Measurements from ENCODE around the gene SI. TPM values are rescaled to one million over a fixed set of nuclear protein-coding genes. Genes with fewer than 3 reads are reported as not detected.
"Not testable (repeated sequence)": the region's sequence is repeated elsewhere in the genome, so short reads cannot be mapped to it uniquely, and the experiment has no call there.

The SI gene
- polyA plus RNA-seq, 1 experiment = not detected

DNA sequence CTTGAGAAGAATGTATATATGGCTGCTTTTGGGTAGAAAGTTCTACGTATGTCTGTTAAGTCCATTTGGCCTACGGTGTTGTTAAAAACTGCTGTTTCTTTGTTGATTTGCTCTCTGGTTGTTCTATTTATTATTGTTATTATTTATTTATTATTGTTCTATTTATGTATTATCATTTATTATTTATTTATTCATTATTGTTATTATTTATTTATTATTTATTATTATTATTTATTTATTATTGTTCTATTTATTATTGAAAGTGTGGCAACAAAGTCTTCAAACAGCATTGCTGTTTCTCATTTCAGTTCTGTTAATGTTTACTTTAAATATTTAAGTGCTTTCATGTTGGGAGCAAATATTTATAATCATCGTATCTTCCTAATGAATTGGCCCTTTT is 66.7 kb downstream of the SI start:
- POLR2A ChIA-PET = no interaction called here
- TF ChIP-seq, protein P1, sequence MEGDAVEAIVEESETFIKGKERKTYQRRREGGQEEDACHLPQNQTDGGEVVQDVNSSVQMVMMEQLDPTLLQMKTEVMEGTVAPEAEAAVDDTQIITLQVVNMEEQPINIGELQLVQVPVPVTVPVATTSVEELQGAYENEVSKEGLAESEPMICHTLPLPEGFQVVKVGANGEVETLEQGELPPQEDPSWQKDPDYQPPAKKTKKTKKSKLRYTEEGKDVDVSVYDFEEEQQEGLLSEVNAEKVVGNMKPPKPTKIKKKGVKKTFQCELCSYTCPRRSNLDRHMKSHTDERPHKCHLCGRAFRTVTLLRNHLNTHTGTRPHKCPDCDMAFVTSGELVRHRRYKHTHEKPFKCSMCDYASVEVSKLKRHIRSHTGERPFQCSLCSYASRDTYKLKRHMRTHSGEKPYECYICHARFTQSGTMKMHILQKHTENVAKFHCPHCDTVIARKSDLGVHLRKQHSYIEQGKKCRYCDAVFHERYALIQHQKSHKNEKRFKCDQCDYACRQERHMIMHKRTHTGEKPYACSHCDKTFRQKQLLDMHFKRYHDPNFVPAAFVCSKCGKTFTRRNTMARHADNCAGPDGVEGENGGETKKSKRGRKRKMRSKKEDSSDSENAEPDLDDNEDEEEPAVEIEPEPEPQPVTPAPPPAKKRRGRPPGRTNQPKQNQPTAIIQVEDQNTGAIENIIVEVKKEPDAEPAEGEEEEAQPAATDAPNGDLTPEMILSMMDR (IDR thresholded peaks at IDR 0.05; ENCODE audit: low read depth, low read length) = no peak
- Histone ChIP-seq H3K9me3 (ENCODE audit: control insufficient read depth, insufficient read depth, low read length) (0 out of 2 replicates have a peak, but pooled peaks cover 8% of the 10 kb centered on the region), H3K4me3 (ENCODE audit: low read depth, low read length) (no peak overlapping the region), H3K27me3 (ENCODE audit: control insufficient read depth, insufficient read depth, low read length) (no peaks in the 10 kb centered on the region), H3K27ac (ENCODE audit: low read depth, low read length) (no peak overlapping the region)
- CTCF ChIA-PET = no interaction called here
- no peak for DNase-seq (ENCODE audit: low read depth, low spot score)

DNA sequence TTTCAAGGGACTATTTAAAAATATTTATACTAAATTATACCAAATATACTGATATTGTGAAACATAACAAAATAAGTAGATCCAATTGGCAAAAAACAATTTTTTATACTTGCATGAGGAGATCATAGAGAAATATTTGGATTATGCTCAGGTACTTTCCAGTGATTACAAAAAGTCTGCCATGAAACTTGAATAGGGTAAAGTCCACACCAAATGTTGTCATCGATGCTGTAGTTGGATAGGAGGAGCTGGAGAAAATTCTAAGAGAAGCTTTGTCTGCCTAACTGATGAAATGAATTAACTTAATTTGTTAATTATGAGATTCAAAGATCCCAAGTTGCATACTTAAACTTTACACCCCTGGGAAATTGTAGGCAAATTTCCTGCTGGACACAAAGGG is 93.3 kb downstream of the SI start:
- Histone ChIP-seq H3K9me3 (ENCODE audit: control insufficient read depth, insufficient read depth, low read length) (peaks cover 7% of the 10 kb centered on the region; the same call in 1 of the 2 replicates), H3K27me3 (ENCODE audit: control insufficient read depth, insufficient read depth, low read length) (no peaks in the 10 kb centered on the region), H3K27ac (ENCODE audit: low read depth, low read length) (no peak overlapping the region), H3K4me3 (ENCODE audit: low read depth, low read length) (no peak overlapping the region)
- DNase-seq (ENCODE audit: low read depth, low spot score) = no peak
- ChIA-PET CTCF (no interaction called here), POLR2A (no interaction called here)
- TF ChIP-seq, protein P1 (IDR thresholded peaks at IDR 0.05; ENCODE audit: low read depth, low read length) = no peak

DNA sequence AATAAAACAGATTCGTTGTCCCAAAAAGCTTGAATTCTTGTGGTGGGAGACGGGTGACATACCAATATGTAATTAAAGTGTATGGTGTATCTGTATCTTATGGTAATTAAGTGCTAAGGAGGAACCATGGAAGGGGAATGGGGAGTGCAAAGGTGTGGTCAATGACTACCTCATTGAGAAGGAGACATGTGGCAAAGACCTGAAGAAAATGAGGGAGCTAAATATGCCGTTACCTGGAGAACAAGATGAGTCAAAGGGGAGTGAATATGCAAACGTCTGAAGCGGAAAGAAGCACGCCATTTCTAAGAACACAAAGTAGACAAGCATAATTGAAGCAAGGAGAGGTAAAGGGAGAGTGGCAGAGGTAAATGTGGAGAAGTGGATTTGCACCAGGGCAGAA is 115.7 kb downstream of the SI start:
- no peak for DNase-seq (ENCODE audit: low read depth, low spot score)
- no peaks in the 10 kb centered on the region for H3K9me3 ChIP-seq (ENCODE audit: control insufficient read depth, insufficient read depth, low read length)
- no peak overlapping the region for H3K4me3 ChIP-seq (ENCODE audit: low read depth, low read length)
- TF ChIP-seq, protein P1 (IDR thresholded peaks at IDR 0.05; ENCODE audit: low read depth, low read length) = no peak
- CTCF ChIA-PET = no interaction called here
- H3K27me3 ChIP-seq (ENCODE audit: control insufficient read depth, insufficient read depth, low read length) = no peaks in the 10 kb centered on the region
- H3K27ac ChIP-seq (ENCODE audit: low read depth, low read length) = no peak overlapping the region
- POLR2A ChIA-PET = no interaction called here

DNA sequence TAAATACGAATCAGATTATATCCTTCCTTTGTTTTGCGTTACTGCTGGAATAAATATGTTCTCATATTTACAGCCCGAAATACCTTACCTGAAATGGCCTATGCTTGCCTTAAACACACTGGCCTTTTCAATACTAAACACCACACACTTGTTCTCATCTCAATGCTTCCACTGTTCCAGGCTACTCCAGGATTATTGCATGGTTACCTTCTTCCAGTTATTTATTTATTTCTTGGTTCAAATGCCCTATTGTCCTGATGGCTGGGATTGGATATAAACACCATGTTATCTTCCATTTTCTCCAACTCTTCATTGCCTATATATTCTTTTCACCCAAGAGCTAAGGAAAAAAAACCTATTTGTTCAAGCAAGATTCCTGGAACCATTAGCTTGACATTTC is 125.3 kb downstream of the SI start:
- TF ChIP-seq, protein P1 (IDR thresholded peaks at IDR 0.05; ENCODE audit: low read depth, low read length) = no peak
- CTCF ChIA-PET = no interaction called here
- POLR2A ChIA-PET = no interaction called here
- Histone ChIP-seq H3K27ac (ENCODE audit: low read depth, low read length) (no peak overlapping the region), H3K27me3 (ENCODE audit: control insufficient read depth, insufficient read depth, low read length) (no peaks in the 10 kb centered on the region), H3K4me3 (ENCODE audit: low read depth, low read length) (no peak overlapping the region), H3K9me3 (ENCODE audit: control insufficient read depth, insufficient read depth, low read length) (peaks cover 6% of the 10 kb centered on the region; the same call in 1 of the 2 replicates)
- no peak for DNase-seq (ENCODE audit: low read depth, low spot score)

DNA sequence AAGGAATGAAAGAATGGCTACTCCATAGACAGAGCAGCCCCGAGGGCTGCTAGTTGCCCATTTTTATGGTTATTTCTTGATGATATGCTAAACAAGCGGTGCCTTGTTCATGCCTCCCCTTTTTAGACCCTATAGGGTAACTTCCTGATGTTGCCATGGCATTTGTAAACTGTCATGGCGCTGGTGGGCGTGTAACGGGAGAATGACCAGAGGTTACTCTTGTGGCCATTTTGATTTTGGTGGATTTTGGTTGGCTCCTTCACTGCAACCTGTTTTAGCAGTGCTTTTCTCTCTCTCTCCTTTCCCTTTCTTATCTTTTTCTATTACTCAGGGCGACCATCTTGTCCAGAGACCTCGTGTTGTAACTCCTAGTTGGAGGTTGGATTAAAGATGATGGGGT is 126.9 kb downstream of the SI start:
- POLR2A ChIA-PET; H3K4me3 ChIP-seq (ENCODE audit: low read depth, low read length); H3K27ac ChIP-seq (ENCODE audit: low read depth, low read length); H3K27me3 ChIP-seq (ENCODE audit: control insufficient read depth, insufficient read depth, low read length); CTCF ChIA-PET; DNase-seq (ENCODE audit: low read depth, low spot score): not testable (repeated sequence)
- peaks cover 17% of the 10 kb centered on the region for H3K9me3 ChIP-seq (ENCODE audit: control insufficient read depth, insufficient read depth, low read length)

DNA sequence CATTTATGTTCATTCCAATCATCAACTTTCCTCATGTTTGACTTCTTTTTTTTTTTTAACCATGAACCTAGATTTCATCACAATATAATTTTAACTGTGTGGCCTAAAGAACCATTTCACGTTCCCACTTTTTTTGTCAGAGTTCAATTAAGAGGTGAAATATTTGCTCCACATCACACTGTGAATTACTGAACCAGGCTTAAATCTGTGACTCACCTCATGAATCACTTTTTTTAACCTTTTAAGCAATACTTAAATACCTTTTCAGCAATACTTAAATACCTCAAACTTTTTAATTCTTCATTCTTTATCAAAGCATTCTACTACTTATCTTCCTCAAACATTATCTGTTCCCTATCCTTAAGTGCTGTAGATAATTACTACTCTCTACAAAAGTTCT is 137.6 kb downstream of the SI start:
- Histone ChIP-seq H3K27me3 (ENCODE audit: control insufficient read depth, insufficient read depth, low read length) (no peaks in the 10 kb centered on the region), H3K9me3 (ENCODE audit: control insufficient read depth, insufficient read depth, low read length) (no peaks in the 10 kb centered on the region), H3K27ac (ENCODE audit: low read depth, low read length) (no peak overlapping the region), H3K4me3 (ENCODE audit: low read depth, low read length) (no peak overlapping the region)
- DNase-seq (ENCODE audit: low read depth, low spot score) = no peak
- ChIA-PET POLR2A (no interaction called here), CTCF (no interaction called here)
- TF ChIP-seq, protein P1 (IDR thresholded peaks at IDR 0.05; ENCODE audit: low read depth, low read length) = no peak
